ENCODE results near the gene NR6A1.

The NR6A1 gene

GRCh38 chr9:124814164-124814535 lies 43.0 kb upstream of the NR6A1 start:
- no peaks in the 10 kb centered on the region for H3K9me3 ChIP-seq (ENCODE audit: control insufficient read depth, insufficient read depth, low read length)
- H3K36me3 ChIP-seq (ENCODE audit: control insufficient read depth, low read length), result no peaks in the 10 kb centered on the region
- H3F3A ChIP-seq (ENCODE audit: control insufficient read depth, insufficient read depth), result no peaks in the 10 kb centered on the region
- H3K27me3 ChIP-seq (ENCODE audit: control insufficient read depth, low read length), result peaks cover 19% of the 10 kb centered on the region
- H3K27ac ChIP-seq (ENCODE audit: low read depth, low read length), result no peak overlapping the region
- H3K4me1 ChIP-seq (ENCODE audit: control insufficient read depth, low read length), result peaks cover 10% of the 10 kb centered on the region
- no peak overlapping the region for H3K4me2 ChIP-seq (ENCODE audit: low read length)
- H4K20me1 ChIP-seq (ENCODE audit: control insufficient read depth, insufficient read depth, low read depth, low read length), result no peaks in the 10 kb centered on the region
- H3K4me3 ChIP-seq (ENCODE audit: low read length), result no peak overlapping the region
- TF ChIP-seq EZH2phosphoT487 (IDR thresholded peaks at IDR 0.05; ENCODE audit: borderline replicate concordance, low read length) (no peak), CTCF (IDR thresholded peaks at IDR 0.05; ENCODE audit: low read depth, low read length, poor library complexity, severe bottlenecking) (no peak)
- H3K79me2 ChIP-seq (ENCODE audit: control insufficient read depth, low read length), result no peaks in the 10 kb centered on the region
- H3K9me2 ChIP-seq (replicated peaks; ENCODE audit: control insufficient read depth, low read length), result no peaks in the 10 kb centered on the region

- Histone ChIP-seq H3K27ac (ENCODE audit: low read depth, low read length) (no peak overlapping the region), H3F3A (ENCODE audit: control insufficient read depth, insufficient read depth) (no peaks in the 10 kb centered on the region), H3K9me2 (replicated peaks; ENCODE audit: control insufficient read depth, low read length) (no peaks in the 10 kb centered on the region), H3K36me3 (ENCODE audit: control insufficient read depth, low read length) (no peaks in the 10 kb centered on the region), H3K9me3 (ENCODE audit: control insufficient read depth, insufficient read depth, low read length) (no peaks in the 10 kb centered on the region), H3K27me3 (ENCODE audit: control insufficient read depth, low read length) (peaks cover 18% of the 10 kb centered on the region), H3K4me1 (ENCODE audit: control insufficient read depth, low read length) (peaks cover 7% of the 10 kb centered on the region), H3K4me2 (ENCODE audit: low read length) (no peak overlapping the region), H3K79me2 (ENCODE audit: control insufficient read depth, low read length) (no peaks in the 10 kb centered on the region), H3K4me3 (ENCODE audit: low read length) (no peak overlapping the region), H4K20me1 (ENCODE audit: control insufficient read depth, insufficient read depth, low read depth, low read length) (no peaks in the 10 kb centered on the region)
- no peak for TF ChIP-seq CTCF (IDR thresholded peaks at IDR 0.05; ENCODE audit: low read depth, low read length, poor library complexity, severe bottlenecking)
- TF ChIP-seq EZH2phosphoT487 (IDR thresholded peaks at IDR 0.05; ENCODE audit: borderline replicate concordance, low read length), result no peak
Measured at GRCh38 chr9:124813501-124814163, 42.5 kb upstream of the NR6A1 start.

- no peaks in the 10 kb centered on the region for H3K79me2 ChIP-seq (ENCODE audit: control insufficient read depth, low read length)
- no peak overlapping the region for H3K27ac ChIP-seq (ENCODE audit: low read depth, low read length)
- peaks cover 13% of the 10 kb centered on the region for H3K27me3 ChIP-seq (ENCODE audit: control insufficient read depth, low read length)
- H3K9me2 ChIP-seq (replicated peaks; ENCODE audit: control insufficient read depth, low read length), result no peaks in the 10 kb centered on the region
- no peak overlapping the region for H3K4me3 ChIP-seq (ENCODE audit: low read length)
- no peaks in the 10 kb centered on the region for H3F3A ChIP-seq (ENCODE audit: control insufficient read depth, insufficient read depth)
- no peaks in the 10 kb centered on the region for H4K20me1 ChIP-seq (ENCODE audit: control insufficient read depth, insufficient read depth, low read depth, low read length)
- TF ChIP-seq CTCF (IDR thresholded peaks at IDR 0.05; ENCODE audit: low read depth, low read length, poor library complexity, severe bottlenecking) (no peak), EZH2phosphoT487 (IDR thresholded peaks at IDR 0.05; ENCODE audit: borderline replicate concordance, low read length) (no peak)
- no peak overlapping the region for H3K4me2 ChIP-seq (ENCODE audit: low read length)
- H3K4me1 ChIP-seq (ENCODE audit: control insufficient read depth, low read length), result peaks cover under 1% of the 10 kb centered on the region
- H3K36me3 ChIP-seq (ENCODE audit: control insufficient read depth, low read length), result no peaks in the 10 kb centered on the region
- H3K9me3 ChIP-seq (ENCODE audit: control insufficient read depth, insufficient read depth, low read length), result no peaks in the 10 kb centered on the region
Measured at GRCh38 chr9:124813041-124813440, 41.9 kb upstream of the NR6A1 start.
